AG04450 (cell line): ENCODE data around the gene SLC2A10. TPM values are rescaled to one million over a fixed set of nuclear protein-coding genes. Genes with fewer than 3 reads are reported as not detected.

ENCODE experiments used
- CTCF ChIA-PET: fragments of 300-600, 350-600 bp; formaldehyde crosslinking; extraction: SDS; loops from one replicate; lab custom pipeline; 2022; ENCODE audit warnings: antibody characterized with exemption, inconsistent platforms; lab: Charles Lee
- POLR2A ChIA-PET: fragments of 350-600 bp; formaldehyde crosslinking; extraction: SDS; loops from one replicate; lab custom pipeline; 2021; ENCODE audit warnings: antibody characterized with exemption, inconsistent platforms; lab: Yijun Ruan, JAX
- DNase-seq: peaks from one replicate; pipeline ENCODE4 v3.0.0-alpha.2; 2011; ENCODE audit warnings: low read depth, low spot score
- H3K27ac ChIP-seq: one replicate; pipeline ENCODE4 v1.5.1; 2012; ENCODE audit warnings: low read depth, low read length, control low read depth
- H3K27me3 ChIP-seq: one replicate; pipeline ENCODE4 v1.6.0; 2012; ENCODE audit warnings: low read length; ENCODE audit not compliant: control insufficient read depth, insufficient read depth
- H3K4me3 ChIP-seq: 2 replicates; pipeline ENCODE4 v1.5.1; 2011; ENCODE audit warnings: mild to moderate bottlenecking, low read depth, low read length, control low read depth
- H3K9me3 ChIP-seq: 2 replicates; pipeline ENCODE4 v1.5.1; 2012; ENCODE audit warnings: low read length; ENCODE audit not compliant: control insufficient read depth, insufficient read depth
- polyA plus RNA-seq: library from polyadenylated mRNA; depleted of rRNA; stranded (reverse); fragments of >200 nt; gene quantifications from 2 replicates; pipeline ENCODE4 v1.2.3, GENCODE V29; 2011; rRNA removed
- TF ChIP-seq, protein P1 (sequence below): IDR thresholded peaks from 2 replicates; pipeline ENCODE4 v1.5.1; 2011; ENCODE audit warnings: low read depth, low read length, control low read depth, inconsistent platforms

SLC2A10 gene
- polyA plus RNA-seq, 1 experiment: 36.9 TPM

DNA sequence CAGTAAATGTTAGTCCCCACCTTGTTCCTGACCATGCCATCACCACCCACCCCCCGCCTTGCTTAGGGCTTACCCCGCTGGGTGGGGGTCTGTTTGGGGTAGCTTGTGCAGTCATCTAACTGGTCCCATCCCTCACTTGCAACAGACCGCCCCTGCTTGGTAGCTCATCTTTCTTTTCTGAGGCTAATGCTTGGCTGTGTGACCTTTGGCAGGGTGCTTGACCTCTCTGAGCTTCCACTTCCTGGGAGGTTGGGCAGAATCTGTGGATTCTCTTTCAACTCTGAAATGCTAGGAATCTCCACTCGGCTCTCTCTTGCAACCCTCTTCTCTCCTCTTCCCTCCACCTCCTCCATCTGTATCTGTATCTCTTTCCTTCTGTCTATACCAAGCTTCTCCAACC lies 70.4 kb downstream of the SLC2A10 start:
- DNase-seq: no peak
- ChIA-PET POLR2A (no interaction called here), CTCF (interaction anchor here (1.0 kb wide), 1 partner anchor 360 kb away, joined by 3 read pairs; no protein-coding TSS in a partner anchor)
- Histone ChIP-seq H3K27me3 (no peaks in the 10 kb centered on the region), H3K27ac (no peak overlapping the region), H3K4me3 (no peak overlapping the region), H3K9me3 (no peaks in the 10 kb centered on the region)
- TF ChIP-seq, protein P1, sequence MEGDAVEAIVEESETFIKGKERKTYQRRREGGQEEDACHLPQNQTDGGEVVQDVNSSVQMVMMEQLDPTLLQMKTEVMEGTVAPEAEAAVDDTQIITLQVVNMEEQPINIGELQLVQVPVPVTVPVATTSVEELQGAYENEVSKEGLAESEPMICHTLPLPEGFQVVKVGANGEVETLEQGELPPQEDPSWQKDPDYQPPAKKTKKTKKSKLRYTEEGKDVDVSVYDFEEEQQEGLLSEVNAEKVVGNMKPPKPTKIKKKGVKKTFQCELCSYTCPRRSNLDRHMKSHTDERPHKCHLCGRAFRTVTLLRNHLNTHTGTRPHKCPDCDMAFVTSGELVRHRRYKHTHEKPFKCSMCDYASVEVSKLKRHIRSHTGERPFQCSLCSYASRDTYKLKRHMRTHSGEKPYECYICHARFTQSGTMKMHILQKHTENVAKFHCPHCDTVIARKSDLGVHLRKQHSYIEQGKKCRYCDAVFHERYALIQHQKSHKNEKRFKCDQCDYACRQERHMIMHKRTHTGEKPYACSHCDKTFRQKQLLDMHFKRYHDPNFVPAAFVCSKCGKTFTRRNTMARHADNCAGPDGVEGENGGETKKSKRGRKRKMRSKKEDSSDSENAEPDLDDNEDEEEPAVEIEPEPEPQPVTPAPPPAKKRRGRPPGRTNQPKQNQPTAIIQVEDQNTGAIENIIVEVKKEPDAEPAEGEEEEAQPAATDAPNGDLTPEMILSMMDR: no peak

DNA sequence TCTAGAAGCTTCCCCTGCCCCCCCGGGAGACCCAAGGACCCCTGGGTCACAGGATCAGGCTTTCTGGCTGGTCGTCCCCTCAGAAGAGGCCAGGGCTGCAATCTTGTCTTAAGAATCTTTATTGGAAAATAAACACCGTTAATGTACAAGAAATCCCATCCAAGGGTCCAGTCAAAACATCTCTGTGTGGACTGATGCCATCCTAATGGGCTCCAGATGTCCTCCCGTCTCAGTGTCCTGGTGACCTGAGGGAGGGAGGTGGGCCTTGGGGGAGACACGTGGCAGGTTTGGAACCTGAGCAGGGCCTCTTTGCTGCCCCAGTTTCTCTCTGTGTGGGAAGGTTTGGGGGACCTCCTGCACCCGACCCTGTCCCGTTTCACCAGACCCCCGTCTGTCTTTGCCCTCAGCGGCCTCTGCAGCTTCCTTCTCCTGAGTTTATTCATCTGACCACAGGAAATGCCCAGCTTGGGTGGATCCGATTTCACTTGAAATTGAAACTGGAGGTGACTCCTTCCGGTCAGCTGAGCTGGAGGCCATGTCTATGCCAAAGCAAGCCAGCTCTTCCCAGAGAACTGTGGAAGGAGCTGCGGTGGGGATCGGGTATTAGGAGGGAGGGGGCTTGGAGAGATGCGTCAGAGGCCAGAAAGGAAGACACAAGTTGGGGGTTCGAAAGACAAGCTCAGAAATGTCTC lies 75.1 kb downstream of the SLC2A10 start:
- Histone ChIP-seq H3K27me3 (no peaks in the 10 kb centered on the region), H3K27ac (no peak overlapping the region), H3K4me3 (no peak overlapping the region), H3K9me3 (no peaks in the 10 kb centered on the region; the same call in 1 of the 2 replicates)
- TF ChIP-seq, protein P1: no peak
- POLR2A ChIA-PET: no interaction called here
- no peak for DNase-seq
- CTCF ChIA-PET: no interaction called here

Other genes starting within 250 kb of the SLC2A10 start
- gene ZNF334, start 196.1 kb upstream of the SLC2A10 start, polyA plus RNA-seq: 3.3 and 4.0 TPM in 2 replicates
- gene OCSTAMP, start 159.0 kb upstream of the SLC2A10 start, polyA plus RNA-seq: not detected in 2 replicates
- 2.4 and 3.8 TPM in 2 replicates for gene SLC13A3, start 58.2 kb upstream of the SLC2A10 start, polyA plus RNA-seq
- 13.3 and 14.3 TPM in 2 replicates for gene TP53RK, start 20.2 kb upstream of the SLC2A10 start, polyA plus RNA-seq
- 4.0 and 5.1 TPM in 2 replicates for gene EYA2, start 185.2 kb downstream of the SLC2A10 start, polyA plus RNA-seq